BLaER1 (cell line): ENCODE measurements around the gene PDIA3.
"Not testable (repeated sequence)": the region's sequence is repeated elsewhere in the genome, so short reads cannot be mapped to it uniquely, and the experiment has no call there.

Experiments used
- H3K27ac ChIP-seq: shearing (Covaris generic); formaldehyde crosslinking; 2 replicates; pipeline ENCODE4 v1.8.1; 2022
- H3K27me3 ChIP-seq: shearing (Covaris generic); formaldehyde crosslinking; 2 replicates; pipeline ENCODE4 v1.8.1; 2022
- H3K36me3 ChIP-seq: shearing (Covaris generic); formaldehyde crosslinking; 2 replicates; pipeline ENCODE4 v1.8.1; 2022
- H3K4me1 ChIP-seq: shearing (Covaris generic); formaldehyde crosslinking; 2 replicates; pipeline ENCODE4 v1.8.1; 2022
- H3K4me2 ChIP-seq: shearing (Covaris generic); formaldehyde crosslinking; 2 replicates; pipeline ENCODE4 v1.8.1; 2022
- H3K4me3 ChIP-seq: shearing (Covaris generic); formaldehyde crosslinking; 2 replicates; pipeline ENCODE4 v1.8.1; 2022
- H3K9ac ChIP-seq: shearing (Covaris generic); formaldehyde crosslinking; 2 replicates; pipeline ENCODE4 v1.8.1; 2022
- H3K9me3 ChIP-seq: shearing (Covaris generic); formaldehyde crosslinking; 2 replicates; pipeline ENCODE4 v1.8.1; 2022
- H4K20me1 ChIP-seq: shearing (Covaris generic); formaldehyde crosslinking; 2 replicates; pipeline ENCODE4 v1.8.1; 2022
- Cebpa-rat ChIP-seq: shearing (Covaris generic); IDR thresholded peaks from 2 replicates; pipeline ENCODE4 v1.8.1; 2022

Gene PDIA3

GRCh38 chr15:43794269-43795037, 48.2 kb downstream of the PDIA3 start:
- Histone ChIP-seq H3K4me1 (peaks cover 49% of the 10 kb centered on the region), H3K27me3 (no peaks in the 10 kb centered on the region), H3K9me3 (no peaks in the 10 kb centered on the region), H4K20me1 (peaks cover 61% of the 10 kb centered on the region), H3K4me3 (0 out of 2 replicates have a peak overlapping the region, but pooled peaks have one; percentile 99), H3K4me2 (peak overlapping the region; percentile 94), H3K27ac (no peak overlapping the region), H3K9ac (peak overlapping the region; percentile 98; the same call in 1 of the 2 replicates), H3K36me3 (peaks cover 65% of the 10 kb centered on the region)
- TF ChIP-seq Cebpa-rat, result no peak

- Histone ChIP-seq H3K9ac (no peak overlapping the region), H3K4me3 (no peak overlapping the region), H3K36me3 (peaks cover 72% of the 10 kb centered on the region), H3K27me3 (no peaks in the 10 kb centered on the region), H3K4me2 (no peak overlapping the region), H3K4me1 (peaks cover 56% of the 10 kb centered on the region), H4K20me1 (peaks cover 61% of the 10 kb centered on the region), H3K9me3 (no peaks in the 10 kb centered on the region), H3K27ac (no peak overlapping the region)
- TF ChIP-seq Cebpa-rat, result no peak
Measured at GRCh38 chr15:43795197-43795596, 49.0 kb downstream of the PDIA3 start.

- no peaks in the 10 kb centered on the region for H3K27me3 ChIP-seq
- no peak overlapping the region for H3K27ac ChIP-seq
- no peaks in the 10 kb centered on the region for H3K9me3 ChIP-seq
- peaks cover 72% of the 10 kb centered on the region for H3K36me3 ChIP-seq
- no peak overlapping the region for H3K9ac ChIP-seq
- H3K4me1 ChIP-seq, result peaks cover 57% of the 10 kb centered on the region
- H3K4me3 ChIP-seq, result no peak overlapping the region
- no peak for TF ChIP-seq Cebpa-rat
- H3K4me2 ChIP-seq, result no peak overlapping the region
- peaks cover 61% of the 10 kb centered on the region for H4K20me1 ChIP-seq
Measured at GRCh38 chr15:43795997-43796396, 49.8 kb downstream of the PDIA3 start.

GRCh38 chr15:43796566-43796965, 50.3 kb downstream of the PDIA3 start:
- H3K9ac ChIP-seq, result no peak overlapping the region
- H3K27me3 ChIP-seq, result no peaks in the 10 kb centered on the region
- peaks cover 61% of the 10 kb centered on the region for H4K20me1 ChIP-seq
- no peaks in the 10 kb centered on the region for H3K9me3 ChIP-seq
- no peak for TF ChIP-seq Cebpa-rat
- H3K4me3 ChIP-seq, result no peak overlapping the region
- peaks cover 75% of the 10 kb centered on the region for H3K36me3 ChIP-seq
- H3K4me2 ChIP-seq, result no peak overlapping the region
- peaks cover 57% of the 10 kb centered on the region for H3K4me1 ChIP-seq
- H3K27ac ChIP-seq, result no peak overlapping the region

- H3K36me3 ChIP-seq, result peaks cover 89% of the 10 kb centered on the region
- peak overlapping the region; percentile 94; the same call in 1 of the 2 replicates for H3K4me3 ChIP-seq
Measured at GRCh38 chr15:43799209-43799944, 53.1 kb downstream of the PDIA3 start.

GRCh38 chr15:43799945-43800285, 53.7 kb downstream of the PDIA3 start, which contains the start of gene SERINC4:
Gene SERINC4, minus strand, starts transcription at chr15:43800220. Its CDS starts 234 bp downstream, at chr15:43799986.
- Histone ChIP-seq H3K27me3 (no peaks in the 10 kb centered on the region), H3K9ac (peak within 1 kb of the TSS; percentile 89), H3K4me3 (peak within 1 kb of the TSS; percentile 94), H3K4me1 (peaks cover 37% of the 10 kb centered on the region), H3K27ac (peak within 1 kb of the TSS; percentile 87), H3K36me3 (peaks cover 89% of the 10 kb centered on the region), H4K20me1 (peaks cover 35% of the 10 kb centered on the region), H3K9me3 (no peaks in the 10 kb centered on the region), H3K4me2 (peak within 1 kb of the TSS; percentile 95)
- no peak for TF ChIP-seq Cebpa-rat

More at GRCh38 chr15:43799209-43799944, 53.1 kb downstream of the PDIA3 start:
- H3K27ac ChIP-seq, result peak overlapping the region; percentile 87
- no peak overlapping the region for H3K9ac ChIP-seq
- H3K27me3 ChIP-seq, result no peaks in the 10 kb centered on the region
- H3K9me3 ChIP-seq, result no peaks in the 10 kb centered on the region
- H4K20me1 ChIP-seq, result peaks cover 40% of the 10 kb centered on the region
- peaks cover 43% of the 10 kb centered on the region for H3K4me1 ChIP-seq
- H3K4me2 ChIP-seq, result peak overlapping the region; percentile 95
- TF ChIP-seq Cebpa-rat, result no peak

- no peak for TF ChIP-seq Cebpa-rat
- Histone ChIP-seq H3K36me3 (peaks cover 89% of the 10 kb centered on the region), H3K4me1 (peaks cover 31% of the 10 kb centered on the region), H3K9ac (peak within 1 kb of the TSS; percentile 89), H3K9me3 (no peaks in the 10 kb centered on the region), H4K20me1 (peaks cover 29% of the 10 kb centered on the region), H3K4me2 (peak within 1 kb of the TSS; percentile 95), H3K27ac (peak within 1 kb of the TSS; percentile 87), H3K4me3 (peak within 1 kb of the TSS; percentile 94), H3K27me3 (no peaks in the 10 kb centered on the region)
Measured at GRCh38 chr15:43800286-43801141, 54.3 kb downstream of the PDIA3 start, which contains the start of gene HYPK. Gene HYPK, plus strand, starts transcription at chr15:43800599. Its CDS starts 24 bp downstream, at chr15:43800623.

GRCh38 chr15:43802676-43803075, 56.4 kb downstream of the PDIA3 start:
- H3K27ac ChIP-seq, H4K20me1 ChIP-seq, H3K4me3 ChIP-seq, H3K4me2 ChIP-seq, H3K9me3 ChIP-seq, H3K9ac ChIP-seq, H3K27me3 ChIP-seq: not testable (repeated sequence)
- Histone ChIP-seq H3K4me1 (peaks cover 29% of the 10 kb centered on the region), H3K36me3 (peaks cover 89% of the 10 kb centered on the region)

GRCh38 chr15:43808435-43808950, 62.3 kb downstream of the PDIA3 start:
- no peaks in the 10 kb centered on the region for H3K9me3 ChIP-seq
- H3K27ac ChIP-seq, result no peak overlapping the region
- H3K9ac ChIP-seq, result no peak overlapping the region
- TF ChIP-seq Cebpa-rat, result no peak
- H3K4me3 ChIP-seq, result no peak overlapping the region
- no peaks in the 10 kb centered on the region for H4K20me1 ChIP-seq
- no peaks in the 10 kb centered on the region for H3K27me3 ChIP-seq
- H3K4me2 ChIP-seq, result no peak overlapping the region
- H3K36me3 ChIP-seq, result peaks cover 100% of the 10 kb centered on the region
- no peaks in the 10 kb centered on the region for H3K4me1 ChIP-seq
